K562 (cell line): ENCODE measurements around the gene TTC6. TPM values are rescaled to one million over a fixed set of nuclear protein-coding genes. Genes with fewer than 3 reads are reported as not detected.

ENCODE experiments used
- ATAC-seq: fragments of 200-7000 bp; cut with Tn5 transposase; 3 replicates; pipeline ENCODE4 v1.9.1; 2020; ENCODE audit warnings: moderate library complexity
- BruUV-seq: library from RNA; stranded (reverse); fragments of 400-500 nt; replicated peaks from 2 replicates; lab custom pipeline; 2021; lab: Mats Ljungman, UMichigan
- CTCF ChIA-PET: fragments of 300-600 bp; formaldehyde crosslinking; extraction: SDS; loops from one replicate; lab custom pipeline; 2021; ENCODE audit warnings: low intra/inter-chr PET ratio; lab: Yijun Ruan, JAX
- POLR2A ChIA-PET: fragments of 300-600, 350-650 bp; sonication (Branson Sonifier 250); formaldehyde crosslinking; extraction: SDS; loops from one replicate; lab custom pipeline; 2021; ENCODE audit warnings: antibody characterized with exemption, inconsistent platforms; lab: Yijun Ruan, JAX
- DNase-seq, 4 experiments: peaks; one replicate each; pipeline versions ENCODE4 v3.0.0 to v3.0.0-alpha.2; 2011 to 2018; ENCODE audit warnings: low spot score in 3 of 4, mixed read lengths in 3 of 4; ENCODE audit errors: extremely low read depth in 1 of 4
- FAIRE-seq: peaks from 2 replicates; lab custom pipeline; 2011; peaks lifted over from hg19 to GRCh38; lab: Jason Lieb, UNC
- H2AFZ ChIP-seq: 2 replicates; pipeline ENCODE4 v1.6.0; 2011; ENCODE audit warnings: low read depth, low read length, control low read depth, inconsistent platforms
- H3K27ac ChIP-seq: fragments of 200-600 bp; 3 replicates; pipeline ENCODE4 v1.8.0; 2011; ENCODE audit warnings: low read depth, mild to moderate bottlenecking, control low read depth, inconsistent platforms, low read length, moderate library complexity, mixed read lengths; ENCODE audit errors: extremely low read depth
- H3K27me3 ChIP-seq, 2 experiments: fragments of 300-600 bp in 1 of 2; 2 replicates in 1 of 2; 3 replicates in 1 of 2; pipeline versions ENCODE4 v1.6.0 to v1.8.0; 2011; ENCODE audit warnings: inconsistent platforms in 2 of 2, low read length in 2 of 2, mild to moderate bottlenecking in 1 of 2, mixed read lengths in 1 of 2, moderate library complexity in 1 of 2; ENCODE audit not compliant: control insufficient read depth in 2 of 2, insufficient read depth in 2 of 2
- H3K36me3 ChIP-seq: fragments of 300-600 bp; 3 replicates; pipeline ENCODE4 v1.8.0; 2011; ENCODE audit warnings: mild to moderate bottlenecking, low read length, inconsistent platforms; ENCODE audit not compliant: control insufficient read depth, insufficient read depth
- H3K4me1 ChIP-seq, 2 experiments: fragments of 200-600 bp in 1 of 2; replicated peaks in 1 of 2; 2 replicates in 1 of 2; 3 replicates in 1 of 2; pipeline versions ENCODE4 v1.5.1 to v1.8.0; 2011; ENCODE audit warnings: inconsistent platforms in 2 of 2, low read length in 2 of 2, mild to moderate bottlenecking in 1 of 2, mixed read lengths in 1 of 2, moderate library complexity in 1 of 2; ENCODE audit not compliant: control insufficient read depth in 2 of 2, insufficient read depth in 2 of 2
- H3K4me2 ChIP-seq: 2 replicates; pipeline ENCODE4 v1.6.1; 2011; ENCODE audit warnings: low read length, control low read depth, inconsistent platforms, mixed read lengths; ENCODE audit not compliant: insufficient read depth
- H3K4me3 ChIP-seq: fragments of 200-600 bp; sonication (generic), shearing (Covaris generic); 2 replicates; pipeline ENCODE4 v1.5.1; 2016; ENCODE audit warnings: control low read depth, inconsistent platforms
- H3K79me2 ChIP-seq: fragments of 200-600 bp; 3 replicates; pipeline ENCODE4 v1.8.0; 2011; ENCODE audit warnings: low read length, inconsistent platforms; ENCODE audit not compliant: control insufficient read depth, insufficient read depth
- H3K9ac ChIP-seq, 2 experiments: 2 replicates each; pipeline versions ENCODE4 v1.6.0 to v1.6.1; 2011; ENCODE audit warnings: low read depth in 2 of 2, low read length in 2 of 2, control low read depth in 1 of 2, inconsistent platforms in 1 of 2, mild to moderate bottlenecking in 1 of 2, mixed read lengths in 1 of 2; ENCODE audit not compliant: insufficient read depth in 1 of 2
- H3K9me1 ChIP-seq: one replicate; pipeline ENCODE4 v1.6.0; 2011; ENCODE audit warnings: inconsistent platforms, mild to moderate bottlenecking, low read length, moderate library complexity; ENCODE audit not compliant: control insufficient read depth, insufficient read depth
- H3K9me3 ChIP-seq: replicated peaks from 2 replicates; pipeline ENCODE4 v1.5.1; 2011; ENCODE audit warnings: low read depth, low read length, inconsistent platforms; ENCODE audit not compliant: control insufficient read depth, insufficient read depth
- H4K20me1 ChIP-seq: replicated peaks from 2 replicates; pipeline ENCODE4 v1.6.1; 2011; ENCODE audit warnings: low read length, inconsistent platforms, mixed read lengths; ENCODE audit not compliant: control insufficient read depth, insufficient read depth
- CBFB ChIP-seq: sonication (generic); formaldehyde crosslinking; IDR thresholded peaks from 2 replicates; pipeline ENCODE4 v1.4.0; 2020; ENCODE audit warnings: mild to moderate bottlenecking, missing genetic modification reagents
- HDAC1 ChIP-seq, 2 experiments: fragments of 450-650 bp; IDR thresholded peaks; 2 replicates each; pipeline ENCODE4 v1.6.1; 2016 to 2017; ENCODE audit warnings: inconsistent platforms in 1 of 2, mild to moderate bottlenecking in 1 of 2, moderate library complexity in 1 of 2
- LARP7 ChIP-seq: fragments of 450-650 bp; IDR thresholded peaks from 2 replicates; pipeline ENCODE4 v1.6.1; 2016
- MAFF ChIP-seq: IDR thresholded peaks from 2 replicates; pipeline ENCODE4 v1.6.1; 2012; ENCODE audit warnings: low read length, improper control_type of control experiment
- RBM25 ChIP-seq: fragments of 200-400 bp; formaldehyde crosslinking; IDR thresholded peaks from 2 replicates; pipeline ENCODE4 v1.6.1; 2018; ENCODE audit warnings: low read length, low read depth, moderate library complexity; ENCODE audit not compliant: severe bottlenecking
- SAP30 ChIP-seq: fragments of 200-600 bp; sonication (generic); IDR thresholded peaks from 2 replicates; pipeline ENCODE4 v1.6.1; 2012; ENCODE audit warnings: borderline replicate concordance, low read depth, mild to moderate bottlenecking, moderate library complexity, low read length, control low read depth, inconsistent platforms; ENCODE audit not compliant: insufficient read depth, poor library complexity, severe bottlenecking
- ZNF165 ChIP-seq: fragments of 250-450 bp; sonication (Bioruptor Pico); IDR thresholded peaks from 2 replicates; pipeline ENCODE4 v1.4.0; 2020; ENCODE audit warnings: borderline replicate concordance
- WGBS: fragments of 100-300 bp; shearing (Covaris generic); methylation state at CpG from one replicate; pipeline ENCODE4 v1.1.6; 2016; ENCODE audit warnings: low coverage, mixed read lengths; ENCODE audit not compliant: insufficient coverage; ENCODE audit errors: missing lambda C conversion rate; 5-methylcytosine and 5-hydroxymethylcytosine counted together
- in situ Hi-C: fragments of 300-500 bp; cut with MboI; formaldehyde crosslinking; loops from 4 replicates; pipeline ENCODE4 v1.15.0; 2018; ENCODE audit warnings: inconsistent platforms, mixed read lengths
- intact Hi-C: fragments of 100-400 bp; cut with micrococcal nuclease; formaldehyde crosslinking; loops from 2 replicates; pipeline ENCODE4 v1.14.2; 2022
- polyA plus RNA-seq, 8 experiments: library from polyadenylated mRNA; depleted of rRNA in 4 of 8; stranded (reverse) in 5 of 8; unstranded in 3 of 8; fragments of >200 nt; fragmentation: Nextera tagmentation in 2 of 8; fragmentation: Illumina TruSeq in 1 of 8; extraction: Ambion mirVana in 2 of 8; extraction: Trizol in 1 of 8; gene quantifications; 2 replicates each; pipeline versions ENCODE4 v1.2.1 to v1.2.3, GENCODE V29; 2011 to 2014; ENCODE audit warnings: inconsistent platforms in 1 of 8, missing spikeins in 1 of 8
- total RNA-seq, 7 experiments: library from RNA; depleted of rRNA in 6 of 7; stranded (reverse); fragments of >200 nt in 6 of 7; fragmentation: Illumina TruSeq in 2 of 7; extraction: Trizol in 2 of 7; gene quantifications; 2 replicates each; pipeline versions ENCODE4 v1.2.1 to v1.2.3, GENCODE V29; 2011 to 2021; ENCODE audit warnings: low replicate concordance in 1 of 7

The TTC6 gene
- total and polyA plus RNA-seq, 9 of the 15 experiments (the other 6 are each of a cell fraction or from before 2014, with no cell fraction given), result 0.04 to 0.23 (median 0.08) TPM; not detected in 5

DNA sequence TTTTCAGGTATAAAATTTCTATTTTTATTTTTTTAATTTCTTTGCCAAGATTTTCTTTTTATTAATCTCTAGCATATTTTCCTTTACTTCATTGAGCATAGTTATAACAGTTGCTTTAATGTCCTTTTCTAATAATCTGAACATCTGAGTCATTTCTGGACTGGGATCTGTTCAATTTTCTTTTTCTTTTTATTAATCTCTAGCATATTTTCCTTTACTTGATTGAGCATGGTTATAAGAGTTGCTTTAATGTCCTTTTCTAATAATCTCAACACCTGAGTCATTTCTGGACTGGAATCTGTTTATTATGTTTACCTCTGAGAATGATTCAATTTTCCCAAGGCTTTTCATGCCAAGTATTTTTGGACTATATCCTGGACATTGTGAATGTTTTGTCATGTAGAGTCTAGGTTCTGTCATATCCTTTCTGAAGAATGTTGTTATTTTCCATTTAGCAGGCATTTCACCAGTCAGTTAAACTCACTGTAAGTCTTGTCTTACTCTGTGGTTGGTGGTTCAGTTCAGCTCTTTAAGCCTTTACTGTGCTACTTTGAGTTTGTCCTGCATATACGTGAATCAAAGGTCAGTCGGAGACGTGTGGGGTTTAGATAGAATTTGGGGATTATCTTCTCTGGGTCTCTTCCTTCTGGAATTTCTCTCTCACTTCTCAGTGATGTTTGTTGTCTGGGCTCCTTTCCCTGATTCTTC, 20.3 kb downstream of the TTC6 start:
- no peak overlapping the region for H3K4me2 ChIP-seq
- peaks cover 0 to 8% of the 10 kb centered on the region in 2 experiments; a peak in 1 of 5 replicates for H3K27me3 ChIP-seq
- POLR2A ChIA-PET, result no interaction called here
- no peaks in the 10 kb centered on the region for H3K79me2 ChIP-seq
- 3% methylated on average over 3 of the region's 3 CpGs for WGBS
- ATAC-seq (no peak), DNase-seq (no peak), FAIRE-seq (no peak)
- no peak overlapping the region for H3K4me3 ChIP-seq
- no peak for TF ChIP-seq LARP7
- no peaks in the 10 kb centered on the region for H3K9me1 ChIP-seq
- H3K9ac ChIP-seq, result no peak overlapping the region
- CTCF ChIA-PET, result no interaction called here
- H2AFZ ChIP-seq, result no peak overlapping the region
- BruUV-seq, result no TSS peak
- intact Hi-C loops (no loop called here), in situ Hi-C loops (no loop called here)
- no peaks in the 10 kb centered on the region; a peak in 1 of 5 replicates for H3K4me1 ChIP-seq
- no peaks in the 10 kb centered on the region for H4K20me1 ChIP-seq
- H3K27ac ChIP-seq, result no peak overlapping the region
- no peaks in the 10 kb centered on the region for H3K36me3 ChIP-seq
- H3K9me3 ChIP-seq, result no peaks in the 10 kb centered on the region

DNA sequence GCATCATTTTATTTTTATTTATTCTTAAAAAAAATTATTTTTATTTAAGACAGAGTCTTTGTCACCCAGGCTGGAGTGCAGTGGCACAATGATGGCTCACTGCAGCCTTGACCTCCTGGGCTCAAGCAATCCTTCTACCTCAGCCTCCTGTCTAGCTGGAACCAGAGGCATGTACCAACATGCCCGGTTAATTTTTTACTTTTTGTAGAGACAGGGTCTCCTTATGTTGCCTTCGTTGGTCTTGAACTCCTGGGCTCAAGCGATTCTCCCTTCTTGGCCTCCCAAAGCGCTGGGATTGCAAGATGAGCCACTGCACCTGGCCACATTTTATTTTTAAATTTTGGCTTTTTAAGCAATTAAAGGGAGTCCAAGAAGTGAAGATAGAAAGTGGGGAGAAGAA, 21.4 kb downstream of the TTC6 start:
- Histone ChIP-seq H3K9me3 (no peaks in the 10 kb centered on the region), H3K4me2 (no peak overlapping the region), H3K4me3 (no peak overlapping the region), H3K27me3 (no peaks in the 10 kb centered on the region; a peak in 1 of 5 replicates), H3K4me1 (no peaks in the 10 kb centered on the region), H3K9me1 (no peaks in the 10 kb centered on the region), H4K20me1 (no peaks in the 10 kb centered on the region), H3K36me3 (no peaks in the 10 kb centered on the region), H3K79me2 (no peaks in the 10 kb centered on the region), H2AFZ (no peak overlapping the region), H3K9ac (no peak overlapping the region), H3K27ac (no peak overlapping the region)
- intact Hi-C loops, result no loop called here
- POLR2A ChIA-PET, result interaction anchor here (0.6 kb wide), 1 partner anchor 1130 kb away, joined by 3 read pairs; no protein-coding TSS in a partner anchor
- in situ Hi-C loops, result no loop called here
- TF ChIP-seq SAP30, result no peak
- TF ChIP-seq RBM25, result no peak
- no peak for TF ChIP-seq CBFB
- TF ChIP-seq HDAC1 (IDR thresholded peaks at IDR 0.05), result no peak
- no peak for TF ChIP-seq ZNF165 (CRISPR knock-in tag)
- no peak for TF ChIP-seq MAFF
- no peak for DNase-seq
- BruUV-seq, result no TSS peak
- FAIRE-seq, result no peak
- CTCF ChIA-PET, result no interaction called here
- 0% methylated on average over 4 of the region's 4 CpGs for WGBS
- ATAC-seq, result no peak
